ENCODE measurements around the gene CD9.
"Not testable (repeated sequence)": the region's sequence is repeated elsewhere in the genome, so short reads cannot be mapped to it uniquely, and the experiment has no call there.

The CD9 gene, protein sequence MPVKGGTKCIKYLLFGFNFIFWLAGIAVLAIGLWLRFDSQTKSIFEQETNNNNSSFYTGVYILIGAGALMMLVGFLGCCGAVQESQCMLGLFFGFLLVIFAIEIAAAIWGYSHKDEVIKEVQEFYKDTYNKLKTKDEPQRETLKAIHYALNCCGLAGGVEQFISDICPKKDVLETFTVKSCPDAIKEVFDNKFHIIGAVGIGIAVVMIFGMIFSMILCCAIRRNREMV

DNA sequence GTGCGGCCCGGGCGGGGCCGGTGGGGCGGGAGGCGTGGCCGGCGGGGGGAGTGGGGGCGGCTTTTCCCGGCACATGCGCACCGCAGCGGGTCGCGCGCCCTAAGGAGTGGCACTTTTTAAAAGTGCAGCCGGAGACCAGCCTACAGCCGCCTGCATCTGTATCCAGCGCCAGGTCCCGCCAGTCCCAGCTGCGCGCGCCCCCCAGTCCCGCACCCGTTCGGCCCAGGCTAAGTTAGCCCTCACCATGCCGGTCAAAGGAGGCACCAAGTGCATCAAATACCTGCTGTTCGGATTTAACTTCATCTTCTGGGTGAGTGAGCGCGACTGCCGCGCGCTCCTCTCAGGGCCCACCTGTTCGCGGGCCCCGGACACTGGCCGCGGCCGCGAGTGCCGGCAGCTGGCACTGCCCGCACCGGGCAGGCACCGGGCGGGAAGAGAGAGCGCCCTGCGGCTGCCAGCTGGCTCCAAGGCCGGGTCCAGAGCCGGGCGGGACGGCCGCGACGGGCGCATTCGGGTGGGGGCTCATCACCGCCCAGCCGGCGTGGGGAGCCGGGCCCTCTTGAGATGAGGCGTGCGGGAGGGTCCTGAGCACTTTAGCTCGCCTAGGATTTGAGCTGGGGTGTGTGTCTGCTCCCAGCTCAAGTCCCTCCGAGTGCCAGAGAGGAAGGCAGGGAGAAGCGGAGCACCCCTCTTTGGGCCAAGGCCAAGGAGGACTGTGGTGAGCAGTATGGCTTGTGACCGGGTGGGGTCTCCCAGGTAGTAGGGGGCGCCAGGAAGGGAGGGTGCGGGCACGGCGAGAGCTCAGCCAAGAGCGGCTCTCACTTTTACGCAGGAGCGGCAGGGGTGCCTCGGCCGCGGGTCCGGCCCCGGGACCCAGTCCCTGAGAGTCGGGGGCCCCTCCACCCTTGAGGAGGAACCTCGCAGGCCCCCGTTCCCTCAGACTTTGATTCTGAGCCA lies at the start of gene CD9:
TSS of gene CD9 (plus strand) at position 145 of the 957 bp plus-strand sequence. CDS start at position 245, 100 bp downstream.
- DNase-seq, result peak; percentile 21 to 58 (median 53)

DNA sequence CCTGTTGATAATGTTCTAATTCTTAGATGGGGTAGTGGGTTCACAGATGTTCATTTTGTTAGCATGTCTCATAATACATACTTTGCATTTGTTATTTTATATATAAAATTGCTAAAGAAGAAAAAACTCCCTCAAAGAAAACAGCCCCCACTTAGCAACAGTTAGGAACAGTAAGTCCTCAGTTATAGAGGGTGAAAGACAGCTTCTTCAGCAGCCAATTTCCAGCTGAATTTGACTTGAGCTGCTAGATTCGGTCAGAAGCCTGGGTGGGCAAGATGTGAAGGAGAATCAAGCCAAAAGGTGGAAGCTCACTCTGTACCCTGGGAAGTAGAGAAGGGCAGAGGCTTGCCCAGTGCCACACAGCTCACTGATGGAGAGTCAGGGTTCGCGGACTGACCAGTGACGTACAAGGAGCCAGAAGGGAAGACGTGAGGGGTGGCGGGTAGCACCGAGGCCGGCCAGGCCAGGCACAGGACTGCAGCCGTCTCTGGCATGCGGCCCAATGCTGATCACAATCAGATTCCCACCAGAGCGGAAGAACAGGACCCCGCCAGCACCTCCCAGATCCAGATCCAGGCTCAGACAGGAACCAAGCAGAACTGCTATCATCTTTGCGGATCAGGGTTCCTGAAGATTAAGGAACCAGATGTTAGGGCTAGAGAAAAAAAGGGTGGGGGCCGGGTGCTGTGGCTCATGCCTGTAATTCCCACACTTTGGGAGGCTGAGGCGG lies 45.3 kb upstream of the CD9 start:
- no peak for DNase-seq

DNA sequence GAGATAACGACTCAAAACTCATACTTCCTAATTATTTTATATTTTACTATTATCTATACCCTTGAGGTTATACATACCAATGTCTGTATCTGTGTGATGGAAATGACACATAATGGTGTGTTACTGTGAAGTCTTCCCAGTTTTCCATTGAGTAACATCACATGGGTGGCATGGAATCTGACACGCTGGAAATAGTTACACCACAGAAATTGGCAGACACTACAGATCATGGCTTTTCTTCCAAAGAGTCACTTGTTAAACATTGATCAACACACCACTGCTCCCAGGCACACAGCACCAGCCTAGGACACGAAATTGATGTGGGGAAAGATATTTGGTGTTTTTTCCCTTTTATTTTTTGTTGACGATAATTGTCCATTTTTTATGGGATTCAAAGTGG lies 42.7 kb upstream of the CD9 start:
- DNase-seq, result no peak

DNA sequence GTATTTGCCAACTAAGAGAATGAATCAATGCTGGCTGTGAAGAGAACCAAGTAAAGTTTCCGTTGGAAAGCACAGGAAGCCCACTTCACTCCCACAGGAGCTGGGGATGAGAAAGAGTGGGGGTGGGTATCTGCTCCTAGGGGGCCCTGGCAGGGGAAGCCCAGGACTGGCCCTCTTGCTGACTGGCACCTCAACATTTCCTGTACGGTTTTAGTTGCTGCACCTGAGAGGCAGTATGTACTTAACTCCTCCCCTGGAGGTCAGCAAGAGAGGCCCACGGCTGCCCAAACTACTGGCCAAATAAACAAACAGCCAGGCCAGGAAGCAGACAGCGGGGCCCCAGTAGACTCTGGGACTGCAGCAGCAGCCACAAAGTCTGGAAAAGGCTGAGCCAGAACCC lies 41.9 kb upstream of the CD9 start:
- no peak for DNase-seq

DNA sequence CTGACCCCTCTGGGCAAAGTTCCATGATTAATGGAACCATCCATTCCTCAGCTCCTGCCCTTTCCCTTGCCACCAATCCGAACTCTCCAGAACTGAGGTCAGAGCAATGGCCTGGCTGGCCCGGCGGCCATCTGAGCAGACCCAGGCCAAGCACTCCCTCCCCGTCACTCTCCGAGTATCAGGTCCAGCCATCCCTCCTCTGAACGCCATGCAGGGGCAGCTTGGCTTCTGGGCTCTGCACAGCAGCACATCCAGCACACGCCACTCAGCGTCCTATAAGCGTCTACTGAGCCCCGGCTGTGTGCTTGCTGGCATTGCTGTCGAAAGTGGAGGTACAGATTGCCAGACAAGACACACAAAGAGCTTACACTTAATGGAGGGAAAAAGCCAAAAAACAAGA lies 41.5 kb upstream of the CD9 start:
- no peak for DNase-seq

DNA sequence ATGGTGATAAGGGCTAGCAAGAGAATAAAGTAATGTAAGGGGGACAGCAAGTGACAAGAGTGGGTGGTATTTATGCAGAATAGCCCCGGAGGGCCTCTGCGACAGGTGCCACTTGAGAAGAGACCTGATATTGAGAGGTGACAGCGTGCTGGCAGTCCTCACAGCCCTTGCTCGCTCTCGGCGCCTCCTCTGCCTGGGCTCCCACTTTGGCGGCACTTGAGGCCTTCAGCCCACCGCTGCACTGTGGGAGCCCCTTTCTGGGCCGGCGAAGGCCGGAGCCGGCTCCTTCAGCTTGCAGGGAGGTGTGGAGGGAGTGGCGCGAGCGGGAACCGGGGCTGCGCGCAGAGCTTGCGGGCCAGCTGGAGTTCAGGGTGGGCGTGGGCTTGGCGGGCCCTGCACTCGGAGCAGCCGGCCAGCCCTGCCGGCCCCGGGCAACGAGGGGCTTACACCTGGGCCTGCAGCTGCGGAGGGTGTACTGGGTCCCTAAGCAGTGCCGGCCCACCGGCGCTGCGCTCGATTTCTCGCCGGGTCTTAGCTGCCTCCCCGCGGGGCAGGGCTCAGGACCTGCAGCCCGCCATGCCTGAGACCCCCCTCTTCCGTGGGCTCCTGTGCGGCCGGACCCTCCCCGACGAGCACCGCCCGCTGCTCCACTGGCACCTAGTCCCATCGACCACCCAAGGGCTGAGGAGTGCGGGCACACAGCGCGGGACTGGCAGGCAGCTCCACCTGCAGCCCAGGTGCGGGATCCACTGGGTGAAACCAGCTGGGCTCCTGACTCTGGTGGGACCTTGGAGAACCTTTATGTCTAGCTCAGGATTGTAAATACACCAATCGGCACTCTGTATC lies 40.8 kb upstream of the CD9 start:
- not testable (repeated sequence) for DNase-seq

DNA sequence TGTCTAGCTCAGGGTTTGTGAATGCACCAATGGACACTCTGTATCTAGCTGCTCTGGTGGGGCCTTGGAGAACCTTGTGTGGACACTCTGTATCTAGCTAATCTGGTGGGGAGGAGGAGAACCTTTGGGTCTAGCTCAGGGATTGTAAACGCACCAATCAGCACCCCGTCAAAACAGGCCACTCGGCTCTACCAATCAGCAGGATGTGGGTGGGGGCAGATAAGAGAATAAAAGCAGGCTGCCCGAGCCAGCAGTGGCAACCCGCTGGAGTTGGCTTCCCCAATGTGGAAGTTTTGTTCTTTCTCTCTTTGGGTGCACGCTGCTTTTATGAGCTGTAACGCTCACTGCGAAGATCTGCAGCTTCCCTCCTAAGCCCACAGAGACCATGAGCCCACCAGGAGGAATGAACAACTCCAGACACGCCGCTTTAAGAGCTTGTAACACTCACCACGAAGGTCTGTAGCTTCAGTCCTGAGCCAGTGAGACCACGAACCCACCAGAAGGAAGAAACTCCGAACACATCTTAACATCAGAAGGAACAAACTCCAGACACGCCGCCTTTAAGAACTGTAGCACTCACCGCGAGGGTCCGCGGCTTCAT lies 40.1 kb upstream of the CD9 start:
- DNase-seq, result not testable (repeated sequence)

DNA sequence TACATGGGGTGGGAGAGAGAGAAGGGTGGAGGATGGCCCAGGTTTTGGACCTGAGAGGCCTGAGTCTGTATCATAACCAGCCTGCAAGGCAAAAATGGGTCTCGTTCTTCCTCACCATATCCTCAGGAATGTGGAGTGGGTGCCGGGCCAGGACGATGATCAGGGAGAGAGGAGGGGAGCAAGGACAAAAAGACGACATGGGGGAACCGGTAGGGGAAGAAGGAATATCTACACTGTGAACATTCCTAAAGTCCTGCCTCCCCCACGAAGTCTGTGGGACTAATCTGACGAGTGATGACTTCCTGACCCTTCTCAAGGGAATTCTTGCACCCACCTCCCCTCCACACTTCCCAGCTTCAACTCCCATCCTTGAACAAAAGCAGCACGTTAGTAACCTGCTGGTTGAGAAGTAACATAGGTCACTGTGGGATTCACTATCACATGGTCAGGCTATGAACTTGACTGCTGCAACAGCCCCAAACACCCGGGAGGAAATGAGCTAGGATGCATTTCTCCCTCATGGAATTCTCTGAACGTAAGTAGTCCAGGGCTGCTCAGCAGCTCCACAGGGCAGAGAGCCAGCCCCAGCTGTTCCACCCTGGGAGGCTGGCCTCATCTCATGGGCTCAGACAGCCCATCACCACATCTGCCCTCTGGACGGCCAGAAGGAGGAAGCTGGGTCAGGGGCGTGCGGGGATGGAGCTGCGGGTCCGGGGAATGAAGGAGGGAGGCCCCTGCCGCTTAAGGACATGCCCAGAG lies 38.9 kb upstream of the CD9 start:
- no peak for DNase-seq

DNA sequence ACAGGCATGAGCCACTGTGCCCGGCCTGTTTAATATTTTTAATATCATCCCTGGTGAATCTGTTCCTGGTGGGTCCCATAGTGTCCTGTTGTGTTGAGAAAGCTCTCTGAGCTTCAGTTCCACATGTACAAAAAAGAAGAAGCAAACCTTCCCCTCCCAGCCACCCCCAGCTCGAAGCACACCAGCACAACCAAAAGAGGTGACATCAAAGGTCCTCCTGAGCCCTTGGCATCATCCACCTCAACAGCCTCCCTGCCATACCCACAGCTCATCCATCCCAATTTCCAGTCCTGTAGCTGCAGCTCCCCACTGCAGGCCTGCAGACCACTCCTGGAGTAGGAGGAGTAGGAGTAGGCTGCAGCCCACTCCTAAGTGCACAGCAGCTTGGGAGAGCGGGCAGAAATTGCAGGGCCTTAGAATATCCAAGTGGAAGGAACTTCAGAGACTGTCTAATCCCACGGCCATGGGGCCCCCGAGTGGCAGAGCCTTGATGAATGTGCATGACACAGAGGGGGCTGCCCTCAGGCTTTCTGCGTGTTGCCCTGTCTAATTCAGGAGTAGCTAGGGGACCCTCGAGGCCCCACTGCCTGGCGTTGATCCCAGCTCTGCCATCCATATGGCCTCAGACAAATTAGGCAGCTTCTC lies 36.7 kb upstream of the CD9 start:
- DNase-seq, result no peak

DNA sequence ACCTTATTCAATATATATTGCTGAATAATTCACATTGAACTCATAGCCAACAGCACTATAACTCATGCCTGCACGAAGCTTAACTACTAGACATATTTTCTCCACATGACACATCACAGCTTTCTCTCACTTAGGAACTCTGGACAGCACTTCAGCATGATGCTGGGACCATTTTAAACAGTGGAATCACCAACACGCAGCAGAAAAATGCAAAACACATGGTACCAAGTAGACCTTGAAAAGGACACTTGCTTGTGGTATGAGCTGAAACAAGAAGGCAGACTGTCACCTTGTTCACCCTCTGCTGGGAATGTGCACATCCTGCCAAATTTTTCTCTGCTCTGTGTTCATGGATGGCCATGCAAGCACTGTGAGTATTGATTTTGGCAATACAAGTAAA lies 34.8 kb upstream of the CD9 start:
- no peak for DNase-seq

DNA sequence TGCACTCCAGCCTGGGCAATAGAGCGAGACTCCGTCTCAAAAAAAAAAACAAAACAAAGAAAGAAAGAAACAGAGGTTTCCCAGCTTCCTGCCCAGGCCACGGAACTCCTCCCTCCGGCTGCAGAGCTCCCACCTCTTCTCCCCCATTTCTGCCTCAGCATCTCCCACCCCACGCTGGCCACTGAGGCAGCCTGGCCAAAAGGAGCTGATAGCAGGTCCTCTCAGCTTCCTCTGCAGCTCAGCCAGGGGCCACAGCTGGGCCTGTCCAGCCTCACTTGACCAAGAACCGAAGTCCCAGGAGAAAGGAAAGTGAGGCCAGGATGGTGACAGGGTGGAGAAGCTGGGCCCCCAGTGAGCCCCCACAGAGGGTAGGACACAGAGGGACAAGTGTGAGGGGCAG lies 33.4 kb upstream of the CD9 start:
- DNase-seq, result no peak

DNA sequence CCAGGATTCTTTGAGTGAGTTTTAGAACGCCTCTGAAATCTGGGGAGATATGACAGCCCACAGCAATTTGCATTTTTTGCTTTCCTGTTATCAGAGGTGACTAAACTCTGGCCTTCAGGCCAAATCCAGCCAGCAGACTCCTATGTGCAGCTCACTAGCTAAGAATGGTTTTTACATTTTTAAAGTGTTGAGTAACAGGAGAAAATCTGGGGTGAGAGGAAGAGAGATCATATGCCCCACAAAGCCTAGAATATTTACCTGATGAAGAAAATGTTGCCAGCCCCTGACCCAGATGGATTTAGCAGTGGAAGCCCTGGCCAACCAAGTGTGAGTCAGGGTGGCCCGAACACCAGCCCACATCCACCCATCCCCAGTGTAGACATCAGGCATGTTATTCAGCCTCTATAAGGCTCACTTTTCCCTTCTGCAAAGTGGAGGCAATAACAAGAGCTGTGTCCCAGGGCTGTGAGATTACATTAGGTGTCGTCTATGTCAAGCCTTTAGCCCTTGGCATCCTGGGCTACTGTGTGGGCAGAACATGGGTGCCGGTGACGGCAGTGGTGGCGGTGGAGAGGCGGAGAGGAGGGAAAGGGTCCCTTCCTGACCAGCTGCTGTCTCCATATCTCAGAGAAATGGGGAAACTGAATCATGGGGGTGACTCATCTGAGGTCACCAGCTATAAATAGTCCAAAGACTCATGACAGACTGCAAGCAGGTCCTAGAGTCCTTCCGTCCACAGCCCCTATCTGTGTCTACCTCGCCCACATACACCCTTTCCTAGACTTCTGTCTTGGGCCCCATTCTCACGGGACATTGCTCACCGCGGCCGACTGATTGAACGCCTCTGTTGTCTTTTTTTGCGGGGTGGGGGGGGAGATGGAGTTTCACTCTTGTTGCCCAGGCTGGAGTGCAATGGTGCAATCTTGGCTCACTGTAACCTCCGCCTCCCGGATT lies 32.6 kb upstream of the CD9 start:
- DNase-seq, result no peak

DNA sequence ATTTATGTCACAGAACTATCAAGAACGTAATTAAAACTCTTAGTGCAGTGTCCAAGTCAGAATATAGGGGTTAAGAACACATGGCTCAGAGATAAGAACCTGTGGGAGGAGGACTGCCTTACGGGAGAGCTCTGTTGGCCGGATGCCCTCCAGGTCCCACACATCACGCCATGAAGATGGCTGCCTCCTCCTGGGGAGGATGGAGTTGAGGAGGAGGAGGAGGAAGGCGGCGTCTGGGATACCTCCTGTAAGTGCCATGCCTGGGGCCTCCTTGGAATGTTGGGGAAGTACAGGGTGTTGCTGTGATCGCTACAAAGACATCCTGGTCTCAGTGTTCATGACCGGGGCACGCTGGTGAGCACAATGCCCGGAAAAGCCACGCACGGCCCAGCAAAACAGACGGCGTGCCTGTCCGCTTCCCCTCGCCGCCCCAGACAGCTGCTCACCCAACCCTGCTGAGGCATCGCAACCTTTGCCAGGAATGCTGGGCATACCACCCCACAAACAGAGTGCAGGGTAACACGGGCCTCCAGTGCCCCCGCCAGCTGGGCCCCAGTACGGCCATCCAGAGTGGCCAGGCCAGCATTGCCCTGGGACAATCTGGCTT lies 28.7 kb upstream of the CD9 start:
- DNase-seq, result no peak

DNA sequence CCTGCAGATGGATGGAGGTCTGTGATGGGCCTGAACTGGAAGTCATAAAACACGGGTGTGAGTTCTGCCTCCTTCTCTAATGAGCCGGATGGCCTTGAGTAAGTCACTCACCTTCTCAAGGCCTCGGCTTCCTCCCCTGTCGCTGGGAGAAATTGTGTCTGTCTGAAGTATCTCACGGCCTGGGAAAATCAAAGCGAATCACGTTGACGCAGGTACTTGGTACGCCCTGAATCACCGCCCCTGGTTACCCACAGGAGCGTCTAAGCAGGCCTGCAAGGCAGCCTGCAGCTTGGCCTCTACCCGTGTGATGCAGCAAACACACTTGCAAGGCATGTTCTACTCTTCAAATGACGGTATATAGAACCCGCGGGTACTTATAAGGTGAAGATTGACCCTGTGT lies 28.1 kb upstream of the CD9 start:
- no peak for DNase-seq

DNA sequence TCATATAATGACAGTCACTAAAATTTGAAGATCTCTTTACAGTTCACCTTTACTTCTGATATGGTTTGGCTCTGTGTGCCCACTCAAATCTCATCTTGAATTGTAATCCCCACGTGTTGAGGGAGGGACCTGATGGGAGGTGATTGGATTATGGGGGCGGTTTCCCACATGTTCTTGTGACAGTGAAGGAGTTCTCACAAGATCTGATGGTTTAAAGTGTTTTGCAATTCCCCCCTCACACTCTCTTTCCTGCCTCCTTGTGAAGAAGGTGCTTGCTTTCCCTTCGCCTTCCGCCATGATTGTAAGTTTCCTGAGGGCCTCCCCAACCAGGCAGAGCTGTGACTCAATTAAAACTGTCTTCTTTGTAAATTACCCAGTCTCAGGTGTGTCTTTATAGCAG lies 27.3 kb upstream of the CD9 start:
- DNase-seq, result no peak

DNA sequence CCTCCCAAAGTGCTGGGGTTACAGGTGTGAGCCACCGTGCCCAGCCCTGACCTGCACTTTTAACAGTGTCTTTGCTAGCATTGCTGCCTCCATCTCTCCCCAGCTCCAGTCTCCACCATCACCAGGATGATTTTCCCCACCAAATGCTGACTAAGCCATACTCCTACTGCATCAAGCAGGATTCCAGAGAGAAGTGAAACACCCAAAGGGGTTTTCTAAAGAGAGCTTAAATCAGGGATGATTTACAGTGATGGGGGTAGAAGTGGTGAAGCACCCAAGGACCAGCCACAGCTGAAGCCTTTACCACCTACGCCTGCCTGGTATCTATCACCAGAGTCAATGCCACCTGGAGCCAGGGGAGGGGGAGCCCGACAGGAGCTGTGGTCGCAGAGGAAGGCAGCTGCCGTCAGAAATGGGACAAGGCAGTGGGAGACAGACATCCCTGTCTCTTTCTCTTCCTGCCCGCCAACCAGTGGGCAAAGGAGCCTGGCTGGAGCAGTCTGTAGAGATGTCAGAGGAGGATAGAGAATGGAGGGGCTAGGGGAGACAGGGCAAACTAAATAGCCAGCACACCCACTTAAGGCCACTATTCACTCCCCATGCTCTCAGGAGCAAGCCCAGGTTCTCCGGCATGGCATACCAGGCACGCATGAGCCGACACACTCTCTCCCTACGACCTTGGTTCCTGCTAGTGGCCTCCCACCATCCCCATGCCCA lies 22.4 kb upstream of the CD9 start:
- no peak for DNase-seq

DNA sequence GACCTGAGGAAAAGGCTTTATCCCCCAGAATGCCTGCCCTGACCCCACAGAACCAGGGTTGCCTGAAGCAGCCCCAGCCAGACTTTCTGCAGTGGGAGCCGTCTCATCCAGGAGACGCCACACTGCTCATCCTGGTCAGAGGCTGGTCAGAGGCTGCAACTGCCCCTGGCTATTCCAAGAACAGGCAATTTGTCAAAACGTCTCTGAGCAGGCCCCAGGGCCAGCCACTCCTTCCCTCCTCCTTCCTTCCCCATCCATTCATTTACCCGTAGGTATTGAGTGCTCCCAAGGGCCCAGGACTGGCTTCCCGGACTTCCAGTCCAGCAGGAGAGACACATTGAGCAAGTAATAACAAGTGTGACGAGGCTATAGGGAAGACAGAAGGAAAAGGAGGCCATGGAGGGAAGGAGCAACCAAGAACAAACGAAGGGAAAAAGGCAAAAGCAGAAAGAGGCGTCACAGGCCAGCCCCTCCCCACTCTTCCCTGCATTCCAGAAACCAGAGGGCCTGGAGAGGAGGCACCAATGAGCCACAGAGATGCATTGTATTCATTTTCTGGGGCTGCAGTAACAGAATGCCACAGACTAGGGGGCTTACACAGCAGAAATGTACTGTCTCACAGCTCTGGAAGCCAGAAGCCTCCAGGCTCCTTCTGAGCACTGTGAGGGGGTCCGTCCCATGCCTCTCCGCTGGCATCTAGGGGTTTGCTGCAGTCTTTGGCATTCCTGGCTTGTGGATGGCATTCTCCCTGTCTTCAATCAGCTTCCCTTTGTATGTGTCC lies 21.0 kb upstream of the CD9 start:
- DNase-seq, result peak in 1 of 3 experiments; percentile 25
